ENCODE data around the gene RAB6A.
A peak's percentile ranks its signal among the peaks of the same experiment; 100 is the strongest.

RAB6A gene

DNA sequence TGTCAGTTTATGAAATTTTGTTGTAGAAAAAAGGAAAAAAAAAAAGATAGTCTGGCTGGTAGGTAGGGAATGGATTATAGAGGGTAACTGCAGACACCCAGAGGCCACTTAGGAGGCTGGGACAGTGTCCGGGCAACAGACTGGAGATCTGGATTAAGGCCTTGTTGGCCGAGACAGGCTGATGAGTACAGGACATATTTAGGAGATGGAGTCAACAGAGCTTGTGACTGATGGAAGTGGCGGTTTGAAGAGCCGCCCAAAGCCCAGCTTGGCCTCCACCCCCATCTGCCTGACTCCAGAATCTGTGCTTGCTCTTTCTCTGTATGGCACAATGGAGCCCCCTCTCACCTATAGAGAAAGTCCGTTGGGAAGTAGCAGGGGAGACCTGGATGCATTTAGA lies 106.9 kb downstream of the RAB6A start:
- DNase-seq (ENCODE audit: low spot score), result no peak

DNA sequence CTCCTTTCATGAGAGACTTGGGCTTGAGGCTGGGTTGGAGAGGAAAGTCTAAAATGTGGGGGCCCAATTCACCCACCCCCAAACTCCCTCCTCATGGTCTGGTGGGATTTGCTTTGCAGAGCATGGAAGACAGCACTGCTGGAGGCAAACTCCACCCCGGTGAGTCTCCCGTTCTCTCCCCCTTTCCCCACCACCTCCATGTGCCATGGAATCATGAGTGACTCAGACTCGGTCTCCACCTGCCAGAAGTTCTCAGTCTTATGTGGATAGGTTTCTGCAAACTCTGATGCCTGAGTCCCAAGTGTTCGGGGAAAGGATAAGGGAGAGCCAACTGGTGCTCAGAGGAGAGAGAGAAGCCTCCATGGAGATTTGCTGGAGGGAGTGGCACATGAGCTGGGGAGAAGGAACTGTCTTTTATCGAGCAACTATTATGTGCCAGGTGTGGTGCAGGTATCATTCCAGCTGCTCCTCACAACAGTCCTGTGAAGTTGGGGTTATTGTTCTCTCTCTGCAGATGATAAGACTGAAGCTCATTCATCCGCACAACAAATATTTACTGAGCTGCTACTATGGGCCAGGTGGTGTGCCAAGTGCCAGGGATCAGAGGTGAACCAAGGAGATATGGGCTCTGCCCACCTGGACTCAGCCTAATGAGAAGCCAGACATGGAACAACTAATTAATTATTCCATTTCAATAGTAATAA lies 107.9 kb downstream of the RAB6A start:
- DNase-seq (ENCODE audit: low spot score), result no peak

DNA sequence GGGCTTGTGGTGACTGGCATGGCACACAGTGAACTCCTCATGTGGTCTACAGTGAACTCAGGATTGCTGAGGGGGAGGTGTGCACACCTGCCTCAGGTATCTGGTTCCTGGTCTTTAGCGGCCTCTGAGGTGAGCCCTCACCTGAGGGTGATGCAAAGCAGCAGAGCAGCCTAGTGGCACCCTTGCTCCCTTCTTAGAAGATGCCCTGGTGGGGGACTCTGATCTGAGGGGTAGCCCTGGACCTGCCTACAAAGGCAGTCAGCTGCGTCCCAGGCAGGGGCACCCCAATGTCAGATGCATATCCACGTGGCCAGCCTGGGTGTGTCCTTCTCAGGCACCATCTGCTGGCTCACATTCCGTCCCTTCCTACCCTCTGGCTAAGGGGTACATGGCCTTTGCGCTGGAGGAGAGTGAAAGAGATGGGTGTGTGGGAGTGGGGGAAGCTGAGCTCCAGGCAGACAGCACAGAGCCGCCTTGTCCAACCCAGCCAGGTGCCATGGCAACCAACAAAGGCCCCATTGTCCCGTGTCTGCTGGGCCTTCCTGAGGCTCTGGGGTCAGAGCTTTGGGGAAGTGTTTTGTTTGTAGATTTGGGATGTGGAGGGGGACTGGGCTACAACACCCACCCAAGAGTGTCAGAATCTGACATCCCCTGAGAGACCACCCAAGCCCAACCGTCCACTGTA lies 108.7 kb downstream of the RAB6A start:
- DNase-seq (ENCODE audit: low spot score), result peak; percentile 83

DNA sequence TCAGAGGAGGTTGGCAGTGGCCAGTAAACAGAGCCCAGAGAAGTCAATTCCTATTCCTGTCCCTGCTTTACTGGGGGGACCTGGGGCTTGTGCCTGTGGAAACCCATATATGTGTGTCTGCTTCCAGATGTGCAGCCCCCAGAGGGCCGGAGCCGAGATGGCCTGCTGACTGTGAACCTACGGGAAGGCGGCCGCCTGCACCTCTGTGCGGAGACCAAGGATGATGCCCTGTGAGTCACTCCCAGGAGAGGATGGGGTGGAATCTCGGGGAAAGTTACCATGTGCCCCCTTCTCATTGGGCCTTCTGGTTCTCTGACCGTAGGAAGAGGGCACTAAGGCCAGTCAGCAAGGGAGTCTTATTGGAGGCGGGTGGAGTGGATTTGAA lies 109.2 kb downstream of the RAB6A start:
- DNase-seq (ENCODE audit: low spot score), result no peak

DNA sequence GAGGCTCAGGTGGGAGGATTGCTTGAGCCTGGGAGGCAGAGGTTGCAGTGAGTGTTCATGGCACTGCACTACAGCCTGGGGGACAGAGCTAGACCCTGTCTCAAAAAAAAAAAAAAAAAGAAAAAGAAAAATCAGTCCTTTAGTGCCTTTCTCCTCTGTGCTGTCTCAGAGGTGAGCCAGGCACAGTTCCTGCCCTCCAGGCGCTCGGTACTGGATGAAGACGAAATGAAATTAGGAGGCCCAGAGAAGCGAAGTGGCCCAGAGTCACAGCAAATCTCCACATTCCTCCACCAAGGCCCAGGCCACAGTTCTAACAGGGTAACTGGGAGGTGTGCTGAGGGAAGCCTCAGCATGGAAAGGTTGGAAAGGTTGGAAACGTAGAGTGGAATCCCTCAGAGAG lies 109.6 kb downstream of the RAB6A start:
- no peak for DNase-seq (ENCODE audit: low spot score)

DNA sequence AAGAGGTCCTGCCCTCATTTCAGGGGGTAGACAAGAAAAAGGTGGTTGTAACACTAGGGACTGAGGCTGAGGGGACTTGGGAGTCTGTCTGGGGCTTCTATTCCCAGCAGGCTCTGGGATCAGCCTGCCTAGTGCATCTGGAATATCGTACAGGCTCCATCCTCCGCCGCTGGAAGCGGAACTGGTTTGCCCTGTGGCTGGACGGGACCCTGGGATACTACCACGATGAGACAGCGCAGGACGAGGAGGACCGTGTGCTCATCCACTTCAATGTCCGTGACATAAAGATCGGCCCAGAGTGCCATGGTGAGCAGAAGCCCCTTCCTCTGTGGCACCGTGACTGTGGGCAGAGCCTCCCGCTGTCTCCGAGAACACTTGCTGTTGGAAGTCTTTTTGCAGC lies 110.5 kb downstream of the RAB6A start:
- DNase-seq (ENCODE audit: low spot score), result no peak

DNA sequence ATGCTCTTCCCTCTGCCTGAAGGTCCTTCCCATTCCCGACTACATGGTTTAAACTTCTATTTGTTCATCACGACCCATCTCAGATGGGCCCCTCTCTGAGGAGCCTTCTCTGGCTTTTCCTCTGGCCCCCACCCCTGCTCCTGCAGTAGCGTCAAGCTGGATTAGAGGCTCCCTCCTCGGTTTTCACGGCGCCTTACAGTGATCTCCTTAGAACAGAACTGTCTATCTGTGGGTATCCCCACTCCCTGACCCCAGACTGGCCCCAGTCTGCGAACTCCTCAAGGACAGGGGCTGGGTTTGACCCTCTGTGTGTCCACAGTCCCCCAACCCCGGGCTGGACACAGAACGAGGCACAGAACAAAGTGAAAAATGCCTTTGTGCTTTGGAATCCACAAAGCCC lies 111.7 kb downstream of the RAB6A start:
- no peak for DNase-seq (ENCODE audit: low spot score)

DNA sequence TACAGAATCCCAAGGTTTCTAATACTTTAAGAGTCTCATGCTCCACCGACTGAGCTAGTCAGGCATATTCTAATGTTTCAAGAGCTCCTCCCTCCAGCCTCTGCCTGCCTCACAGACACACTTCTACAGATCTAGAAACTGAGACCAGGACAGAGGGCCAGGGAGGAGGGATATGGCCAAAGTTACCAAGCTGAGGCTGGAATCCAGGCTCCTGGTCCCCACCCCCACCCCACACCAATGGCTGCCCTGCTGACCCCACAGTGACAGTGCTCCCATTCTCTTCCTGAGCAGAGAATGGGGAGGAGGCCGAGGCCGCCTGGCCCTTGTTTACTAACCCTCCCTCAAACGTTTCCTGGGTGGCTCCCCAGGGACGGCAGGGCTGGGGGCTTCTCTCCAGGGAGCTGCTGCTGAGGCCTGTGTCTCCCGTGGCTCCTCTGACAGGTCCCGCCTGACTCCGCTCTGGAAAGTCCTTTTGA lies 112.3 kb downstream of the RAB6A start:
- no peak for DNase-seq (ENCODE audit: low spot score)

DNA sequence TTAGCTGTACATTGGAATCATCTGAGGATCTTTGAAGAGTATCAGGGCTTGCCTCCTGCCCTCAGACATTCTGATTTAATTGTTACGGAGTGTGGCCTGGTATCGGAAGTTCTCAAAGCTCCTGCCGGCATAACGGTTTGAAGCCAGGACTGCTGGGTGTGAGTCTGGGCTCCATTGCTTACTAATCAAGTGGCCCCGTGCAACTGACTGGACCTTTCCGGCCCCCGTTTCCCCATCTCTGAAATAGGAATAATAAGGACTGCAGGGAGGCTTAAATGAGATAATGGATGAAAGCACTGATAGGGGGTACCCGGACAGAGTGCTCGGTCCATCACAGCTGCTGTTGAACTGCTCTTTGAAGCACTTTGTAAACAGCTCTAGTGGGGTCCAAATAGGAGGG lies 112.8 kb downstream of the RAB6A start:
- DNase-seq (ENCODE audit: low spot score), result no peak

DNA sequence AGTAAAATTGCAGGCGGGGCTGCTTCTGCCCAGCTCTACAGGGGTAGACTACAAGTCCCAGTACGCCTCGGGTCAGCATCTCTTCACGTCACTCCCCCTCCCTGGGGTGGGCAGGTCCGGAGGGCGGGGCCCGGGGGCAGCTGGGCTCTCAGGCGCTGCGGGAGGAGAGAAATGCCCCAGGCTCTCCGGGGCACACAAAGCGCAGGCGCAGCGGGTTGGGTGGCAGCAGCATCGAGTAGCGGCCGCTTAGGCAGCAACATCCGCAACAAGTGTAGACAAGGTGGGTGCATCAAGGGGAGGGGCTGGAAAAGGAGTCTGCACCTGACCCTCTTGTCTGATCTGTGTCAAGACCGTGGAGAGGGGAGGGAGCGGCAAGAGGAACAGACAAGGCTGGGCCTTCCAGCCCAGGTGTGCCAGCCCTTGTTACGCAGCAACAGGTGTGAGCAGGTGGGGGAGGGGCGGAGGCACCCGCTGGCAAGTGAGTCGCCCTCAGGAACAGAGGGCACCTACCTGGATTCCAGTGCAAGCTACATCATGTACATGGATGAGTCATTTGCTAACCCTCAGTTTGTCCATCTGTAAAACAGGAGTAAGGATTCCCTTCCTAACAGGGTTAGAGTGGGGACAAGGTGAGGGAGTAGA lies 113.3 kb downstream of the RAB6A start:
- DNase-seq (ENCODE audit: low spot score), result peak; percentile 48

DNA sequence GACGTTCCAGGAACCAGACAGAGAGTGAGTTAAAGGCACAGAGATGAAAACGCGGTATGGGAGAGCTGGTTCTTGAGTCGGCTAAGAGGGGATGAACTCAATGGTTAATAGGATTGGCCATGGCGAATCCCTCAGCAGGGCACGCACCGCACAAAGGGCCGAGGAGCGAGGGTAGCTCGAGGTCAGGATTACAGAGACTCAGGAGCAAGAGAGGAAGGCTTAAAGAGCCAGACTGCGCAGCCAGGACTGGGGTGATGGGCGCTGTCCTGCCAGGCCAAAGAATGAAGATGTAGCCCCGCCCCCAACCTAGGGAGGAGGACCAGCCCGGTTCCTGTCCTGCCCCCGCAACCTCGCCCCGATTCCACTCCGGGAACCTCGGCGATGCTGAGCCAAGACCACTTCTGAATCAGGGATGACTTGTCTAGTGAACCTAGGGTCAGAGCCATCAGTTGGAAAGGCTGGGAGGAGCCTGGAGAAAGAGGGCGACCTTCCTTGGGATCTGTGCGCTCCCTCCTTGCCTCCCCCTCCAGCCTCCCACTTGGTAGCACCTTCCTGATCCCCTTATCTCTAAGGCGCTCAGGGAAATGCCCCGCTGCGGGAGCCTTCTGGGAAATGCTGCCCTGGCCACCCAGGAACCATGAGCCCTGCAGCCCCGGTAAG lies 114.8 kb downstream of the RAB6A start, which contains the start of gene PLEKHB1:
Gene PLEKHB1 (plus strand): TSS at position 610 of the 660 bp plus-strand sequence. CDS start 28 bp downstream, at position 638.
- no peak for DNase-seq (ENCODE audit: low spot score)

DNA sequence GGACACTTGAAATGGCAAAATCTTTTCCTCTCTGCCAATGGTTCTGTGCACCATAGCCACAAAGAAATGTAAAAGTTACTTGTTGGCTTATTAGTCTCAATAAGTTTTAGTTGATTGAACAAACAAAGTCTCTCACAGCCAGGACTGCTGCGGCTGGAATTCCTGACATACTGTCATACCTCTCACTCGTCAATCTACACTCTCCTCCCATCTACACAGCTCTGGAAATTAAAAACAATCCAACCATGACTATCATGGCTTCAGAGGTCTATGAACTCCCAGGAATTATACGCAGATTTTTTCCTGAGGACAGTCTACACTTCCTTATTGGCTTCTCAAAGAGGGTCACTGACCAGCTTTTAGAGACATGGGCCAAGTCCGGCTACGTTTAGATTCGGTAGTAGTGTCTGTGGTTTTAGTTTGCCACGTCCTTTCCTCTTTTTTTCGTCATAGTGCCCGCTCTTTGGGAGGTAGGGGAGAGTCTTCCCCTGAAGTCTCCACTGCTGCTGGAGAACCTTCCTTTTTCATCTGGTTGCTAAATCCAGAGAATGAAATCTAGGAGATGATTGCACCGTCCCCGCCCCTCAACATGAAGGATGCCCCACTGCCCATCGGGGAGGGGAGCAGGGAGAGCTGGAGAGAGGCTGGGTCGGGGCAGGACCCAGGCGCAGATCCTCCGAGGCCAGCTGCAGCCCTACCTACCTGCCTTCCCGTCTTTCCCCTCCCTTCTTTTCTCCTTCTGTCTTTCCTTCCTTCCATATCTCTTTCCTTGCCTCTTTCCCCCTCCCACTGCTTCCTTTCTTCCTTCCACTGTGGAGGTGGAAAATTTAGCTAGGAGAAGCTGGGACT lies 115.5 kb downstream of the RAB6A start:
- DNase-seq (ENCODE audit: low spot score), result no peak

DNA sequence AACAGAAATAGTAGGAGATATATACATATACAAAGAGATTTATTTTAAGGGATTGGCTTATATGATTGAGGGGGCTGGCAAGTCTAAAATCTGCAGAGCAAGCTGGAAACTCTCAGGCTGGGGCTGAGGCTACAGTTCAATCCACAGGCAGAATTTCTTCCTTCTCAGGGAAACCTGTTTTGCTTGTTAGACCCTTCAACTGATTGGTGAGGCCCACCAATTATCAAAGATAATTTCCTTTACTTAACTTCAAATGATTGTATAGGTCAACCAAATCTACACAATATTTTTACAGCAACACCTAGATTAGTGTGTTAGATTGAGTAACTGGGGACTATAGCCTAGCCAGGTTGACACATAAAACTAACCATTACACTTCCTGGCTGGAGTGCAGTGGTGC lies 119.2 kb downstream of the RAB6A start:
- DNase-seq (ENCODE audit: low spot score), result no peak

DNA sequence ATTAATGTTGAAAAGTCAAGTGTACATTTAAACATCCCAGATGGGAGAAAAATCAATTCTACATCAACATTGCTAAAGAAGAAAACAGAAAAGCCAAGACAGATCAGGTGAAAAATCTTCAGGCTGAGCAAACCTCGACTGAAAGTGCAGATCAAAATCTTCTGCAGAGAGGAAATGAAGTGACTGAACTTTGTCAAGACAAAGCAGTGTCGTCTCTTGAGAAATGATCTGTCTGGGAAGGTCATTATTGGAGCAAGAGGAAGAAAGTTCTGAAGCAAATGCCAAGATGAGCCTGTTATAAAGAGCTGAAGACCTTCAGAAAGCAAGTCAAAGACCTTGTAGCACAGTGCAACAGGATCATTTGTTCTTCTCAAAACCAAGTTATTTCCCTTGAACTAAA lies 120.3 kb downstream of the RAB6A start:
- no peak for DNase-seq (ENCODE audit: low spot score)

DNA sequence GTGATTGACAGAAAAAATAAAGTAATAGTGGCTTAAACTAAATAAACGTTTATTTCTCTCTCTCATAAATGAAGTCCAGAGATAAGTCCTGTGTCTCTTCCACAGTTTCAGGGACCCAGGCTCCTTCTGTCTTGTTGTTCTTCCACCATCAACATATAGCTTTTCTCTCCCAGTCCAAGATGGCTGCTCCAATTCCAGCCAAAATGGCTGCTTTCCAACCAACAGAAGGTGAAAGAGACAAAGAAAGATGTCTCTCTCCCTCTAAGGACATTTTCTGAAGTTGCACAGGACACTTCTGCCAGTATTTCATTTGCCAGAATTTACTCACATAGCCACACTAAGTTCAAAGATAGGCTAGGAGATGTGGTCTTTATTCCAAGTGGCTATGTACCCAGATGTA lies 123.9 kb downstream of the RAB6A start:
- no peak for DNase-seq (ENCODE audit: low spot score)

DNA sequence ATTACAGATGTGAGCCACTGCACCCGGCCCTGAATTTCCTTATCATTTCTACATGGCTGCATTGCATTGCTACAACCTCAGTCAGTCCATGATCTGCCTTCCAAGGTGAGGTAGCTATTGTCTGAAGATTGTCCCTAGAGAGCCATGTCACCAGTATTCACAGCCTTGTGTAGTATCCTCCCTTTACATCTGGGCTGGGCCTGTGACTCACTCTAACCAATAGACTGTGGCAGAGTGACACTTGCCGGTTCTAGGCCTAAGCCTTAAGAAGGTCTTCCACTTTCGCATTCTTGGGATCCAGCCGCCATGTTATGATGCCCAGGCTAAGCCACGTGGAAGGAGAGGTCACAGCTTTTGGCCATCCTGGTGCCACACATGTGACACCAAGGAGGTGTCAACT lies 124.6 kb downstream of the RAB6A start:
- no peak for DNase-seq (ENCODE audit: low spot score)

DNA sequence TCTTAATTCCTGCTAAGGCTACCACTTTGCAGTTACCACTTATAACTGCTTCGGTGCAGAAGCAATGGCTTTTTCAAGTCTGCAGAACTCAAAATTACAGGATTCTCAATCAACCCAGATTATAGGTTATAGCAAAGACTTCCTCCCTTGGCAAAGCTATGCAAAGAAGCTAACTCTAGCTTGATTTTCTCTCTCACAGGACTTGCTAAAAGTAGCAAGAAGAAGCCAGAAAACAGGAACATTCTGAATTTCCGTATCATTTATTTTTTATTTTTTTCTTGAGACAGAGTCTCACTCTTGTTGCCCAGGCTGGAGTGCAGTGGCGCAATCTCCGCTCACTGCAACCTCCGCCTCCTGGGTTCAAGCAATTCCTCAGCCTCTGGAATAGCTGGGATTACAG lies 125.2 kb downstream of the RAB6A start:
- DNase-seq (ENCODE audit: low spot score), result no peak

DNA sequence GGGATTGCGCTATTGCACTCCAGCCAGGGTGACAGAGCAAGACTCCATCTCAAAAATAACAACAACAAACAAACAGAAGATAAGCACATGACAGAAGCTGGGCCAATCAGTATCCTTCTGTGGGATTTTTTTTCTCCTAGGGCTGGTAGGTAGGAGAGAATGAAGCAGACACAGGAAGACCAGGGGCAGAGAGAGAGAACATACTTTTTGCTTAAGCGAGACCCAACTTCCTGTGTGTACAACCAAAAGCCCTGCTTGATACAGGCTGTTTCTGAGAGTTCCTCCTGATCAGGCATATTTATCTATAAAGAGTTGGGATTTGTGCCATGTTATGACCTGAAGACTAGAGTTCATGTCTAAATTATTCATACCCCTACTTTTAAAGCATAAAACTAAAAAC lies 126.9 kb downstream of the RAB6A start:
- DNase-seq (ENCODE audit: low spot score), result no peak

DNA sequence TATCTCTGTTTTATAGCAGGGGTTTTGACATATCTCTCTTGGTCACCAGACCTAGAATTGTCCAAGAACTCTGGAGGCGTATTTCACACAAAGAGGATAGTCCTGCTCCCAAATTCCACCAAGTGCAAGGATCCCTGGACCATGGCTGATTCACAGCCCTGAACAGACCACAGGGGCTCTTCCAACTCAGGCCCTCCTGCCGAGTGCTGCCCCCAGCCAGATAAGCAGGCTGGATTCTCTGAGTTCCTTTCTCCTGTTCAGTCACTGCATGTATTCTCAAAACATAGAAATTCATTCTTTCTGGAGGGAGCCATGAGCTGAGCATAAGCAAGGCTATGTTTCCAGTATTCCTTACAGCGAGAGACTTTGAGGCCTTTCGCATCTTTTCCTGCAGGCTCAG lies 127.9 kb downstream of the RAB6A start:
- no peak for DNase-seq (ENCODE audit: low spot score)

DNA sequence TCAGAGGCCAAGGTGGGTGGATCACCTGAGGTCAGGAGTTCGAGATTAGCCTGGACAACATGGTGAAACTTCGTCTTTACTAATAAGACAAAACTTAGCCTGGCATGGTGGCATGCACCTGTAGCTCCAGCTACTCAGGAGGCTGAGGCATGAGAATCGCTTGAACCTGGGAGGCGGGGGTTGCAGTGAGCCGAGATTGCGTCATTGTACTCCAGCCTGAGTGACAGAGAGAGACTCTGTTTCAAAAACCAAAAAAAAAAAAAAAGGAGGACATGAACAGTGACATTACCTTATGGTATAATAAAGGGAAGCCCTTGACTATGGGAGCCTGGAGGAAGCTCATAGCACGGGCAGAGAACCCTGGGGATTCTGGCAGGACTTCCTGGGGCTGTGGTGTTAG lies 131.0 kb downstream of the RAB6A start:
- no peak for DNase-seq (ENCODE audit: low spot score)

DNA sequence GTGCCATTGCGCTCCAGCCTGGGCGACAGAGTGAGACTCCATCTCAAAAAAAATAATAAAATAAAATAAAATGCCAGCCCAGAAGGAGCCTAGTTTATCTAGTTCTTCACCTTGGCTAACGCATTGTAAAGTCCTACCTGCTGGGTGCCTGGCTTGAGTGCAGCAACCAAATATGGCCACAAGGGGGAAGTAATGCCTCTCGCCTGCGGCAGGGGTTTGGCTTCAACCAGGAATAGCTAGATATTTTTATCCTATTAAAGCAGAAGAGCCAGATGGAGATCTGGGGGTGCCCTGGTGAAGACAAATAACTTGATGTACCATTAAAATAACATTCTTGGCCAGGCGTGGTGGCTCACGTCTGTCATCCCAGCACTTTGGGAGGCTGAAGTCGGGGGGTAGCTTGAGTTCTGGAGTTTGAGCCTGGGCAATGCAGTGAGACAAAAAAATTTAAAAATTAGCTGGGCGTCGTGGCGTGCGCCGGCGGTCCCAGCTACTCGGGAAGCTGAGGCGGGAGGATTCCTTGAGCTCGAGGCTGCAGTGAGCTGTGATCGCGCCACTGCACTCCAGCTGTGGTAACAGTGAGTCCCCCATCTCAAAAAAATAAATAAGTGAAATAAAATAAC lies 135.1 kb downstream of the RAB6A start:
- DNase-seq (ENCODE audit: low spot score), result peak; percentile 71
